Endothelial cell of umbilical vein (primary cell): ENCODE results near the gene CSF3. TPM values are rescaled to one million over a fixed set of nuclear protein-coding genes. Genes with fewer than 3 reads are reported as not detected.

ENCODE experiments used
- BruUV-seq: library from RNA; stranded (reverse); fragments of 400-500 nt; replicated peaks from 2 replicates; lab custom pipeline; 2021; lab: Mats Ljungman, UMichigan
- CTCF ChIA-PET: fragments of 300-600, 350-600 bp; sonication (Branson Sonifier 250); formaldehyde crosslinking; loops from one replicate; lab custom pipeline; 2021; ENCODE audit warnings: antibody characterized with exemption, inconsistent platforms; lab: Charles Lee
- POLR2A ChIA-PET: fragments of 300-600, 350-600 bp; sonication (Branson Sonifier 250); formaldehyde crosslinking; loops from one replicate; lab custom pipeline; 2021; ENCODE audit warnings: antibody characterized with exemption, inconsistent platforms; lab: Charles Lee
- DNase-seq: peaks from one replicate; pipeline ENCODE4 v3.0.0-alpha.2; 2011; ENCODE audit warnings: low read depth, low spot score
- FAIRE-seq: peaks from 2 replicates; lab custom pipeline; 2011; peaks lifted over from hg19 to GRCh38; lab: Jason Lieb, UNC
- H2AFZ ChIP-seq: 2 replicates; pipeline ENCODE4 v1.6.0; 2012; ENCODE audit warnings: low read depth, low read length, control low read depth, inconsistent platforms
- H3K27ac ChIP-seq: 2 replicates; pipeline ENCODE4 v1.5.1; 2011; ENCODE audit warnings: low read depth, mild to moderate bottlenecking, control low read depth, low read length, moderate library complexity; ENCODE audit not compliant: insufficient read depth
- H3K27me3 ChIP-seq, 2 experiments: 2 replicates each; pipeline versions ENCODE4 v1.6.0 to v1.6.1; 2011; ENCODE audit warnings: low read length in 2 of 2, mixed read lengths in 1 of 2; ENCODE audit not compliant: control insufficient read depth in 2 of 2, insufficient read depth in 2 of 2
- H3K36me3 ChIP-seq, 2 experiments: 2 replicates in 1 of 2; 3 replicates in 1 of 2; pipeline ENCODE4 v1.5.1; 2011; ENCODE audit warnings: low read length in 2 of 2, mild to moderate bottlenecking in 1 of 2, moderate library complexity in 1 of 2; ENCODE audit not compliant: control insufficient read depth in 2 of 2, insufficient read depth in 2 of 2; ENCODE audit errors: extremely low read depth in 1 of 2
- H3K4me1 ChIP-seq: 3 replicates; pipeline ENCODE4 v1.5.1; 2011; ENCODE audit warnings: mild to moderate bottlenecking, low read length; ENCODE audit not compliant: control insufficient read depth, insufficient read depth; ENCODE audit errors: extremely low read depth
- H3K4me2 ChIP-seq: 2 replicates; pipeline ENCODE4 v1.6.1; 2011; ENCODE audit warnings: low read length, control low read depth, mixed read lengths; ENCODE audit not compliant: insufficient read depth
- H3K4me3 ChIP-seq, 3 experiments: fragments of 200-600 bp in 1 of 3; sonication (generic), shearing (Covaris generic) in 1 of 3; replicated peaks in 1 of 3; 2 replicates each; pipeline ENCODE4 v1.5.1; 2011 to 2016; ENCODE audit warnings: control low read depth in 3 of 3, low read length in 3 of 3, mild to moderate bottlenecking in 2 of 3, inconsistent platforms in 1 of 3, low read depth in 1 of 3, moderate library complexity in 1 of 3; ENCODE audit not compliant: insufficient read depth in 1 of 3
- H3K79me2 ChIP-seq: 2 replicates; pipeline ENCODE4 v1.6.0; 2012; ENCODE audit warnings: low read length, inconsistent platforms; ENCODE audit not compliant: control insufficient read depth, insufficient read depth
- H3K9ac ChIP-seq: replicated peaks from 2 replicates; pipeline ENCODE3; 2011; ENCODE audit warnings: low read length, control low read depth; ENCODE audit not compliant: insufficient read depth; ENCODE audit errors: extremely low read depth
- H3K9me1 ChIP-seq: replicated peaks from 3 replicates; pipeline ENCODE4 v1.6.0; 2011; ENCODE audit warnings: mild to moderate bottlenecking, low read length; ENCODE audit not compliant: control insufficient read depth, insufficient read depth; ENCODE audit errors: extremely low read depth
- H3K9me3 ChIP-seq: replicated peaks from 2 replicates; pipeline ENCODE4 v1.5.1; 2012; ENCODE audit warnings: low read length, inconsistent platforms; ENCODE audit not compliant: control insufficient read depth, insufficient read depth
- H4K20me1 ChIP-seq: replicated peaks from 2 replicates; pipeline ENCODE3; 2011; ENCODE audit warnings: mild to moderate bottlenecking, low read length; ENCODE audit not compliant: control insufficient read depth, insufficient read depth; ENCODE audit errors: extremely low read depth
- FOS ChIP-seq: IDR thresholded peaks from 2 replicates; pipeline ENCODE4 v1.6.1; 2011; ENCODE audit warnings: mild to moderate bottlenecking, low read length, moderate library complexity, borderline replicate concordance; ENCODE audit not compliant: insufficient read depth
- JUN ChIP-seq: IDR thresholded peaks from 2 replicates; pipeline ENCODE4 v1.6.1; 2011; ENCODE audit warnings: borderline replicate concordance, low read depth; ENCODE audit not compliant: insufficient read length, insufficient read depth
- POLR2A ChIP-seq: IDR thresholded peaks from 2 replicates; pipeline ENCODE4 v1.6.1; 2012; ENCODE audit warnings: low read depth, mild to moderate bottlenecking, control low read depth, low read length
- POLR2AphosphoS5 ChIP-seq: IDR thresholded peaks from 2 replicates; pipeline ENCODE4 v1.6.1; 2012; ENCODE audit warnings: low read depth, mild to moderate bottlenecking, control low read depth, low read length, moderate library complexity; ENCODE audit not compliant: insufficient read depth
- dilution Hi-C: fragments of 300-500 bp; cut with MboI; formaldehyde crosslinking; loops from one replicate; pipeline ENCODE4 v1.15.0; 2019; ENCODE audit warnings: low sequenced_read_pairs; ENCODE audit not compliant: extremely low pct_ligation_motif_present
- intact Hi-C: fragments of 100-400 bp; cut with micrococcal nuclease; formaldehyde crosslinking; loops from one replicate; pipeline ENCODE4 v1.10.0; 2022
- polyA plus RNA-seq, 4 experiments: library from polyadenylated mRNA; depleted of rRNA in 3 of 4; stranded (reverse) in 3 of 4; unstranded in 1 of 4; fragments of >200 nt; gene quantifications; 2 replicates each; pipeline versions ENCODE4 v1.2.1 to v1.2.3, GENCODE V29; 2011 to 2012; ENCODE audit warnings: missing spikeins in 1 of 4
- total RNA-seq: library from RNA; stranded (reverse); gene quantifications from 2 replicates; pipeline ENCODE4 v1.2.3, GENCODE V29; 2021

Gene CSF3
- total and polyA plus RNA-seq, 2 donors (not counting 3 experiments of a cell fraction or from before 2014, with no cell fraction given), result 1.0 to 2.9 TPM

GRCh38 chr17:39997543-39997942 is 17.7 kb upstream of the CSF3 start:
- ChIA-PET CTCF (interaction anchor here (0.6 to 1.1 kb wide), 4 partner anchors 13 to 171 kb away, joined by 3 read pairs; partner anchors contain the start of gene PSMD3), POLR2A (no interaction called here)
- no peaks in the 10 kb centered on the region for H3K27me3 ChIP-seq
- no peaks in the 10 kb centered on the region for H3K79me2 ChIP-seq
- no peak overlapping the region for H3K27ac ChIP-seq
- no peaks in the 10 kb centered on the region for H4K20me1 ChIP-seq
- H3K36me3 ChIP-seq, result peaks cover under 1 to 47% of the 10 kb centered on the region in 2 experiments
- no peak overlapping the region for H3K9ac ChIP-seq
- no peak for FAIRE-seq
- H2AFZ ChIP-seq, result no peak overlapping the region
- no peak overlapping the region for H3K4me3 ChIP-seq
- no peaks in the 10 kb centered on the region for H3K9me1 ChIP-seq
- no peaks in the 10 kb centered on the region for H3K9me3 ChIP-seq
- no peaks in the 10 kb centered on the region for H3K4me1 ChIP-seq
- TF ChIP-seq POLR2A, result peak; percentile 30
- no peak for TF ChIP-seq JUN
- no peak for DNase-seq
- intact Hi-C loops, result no loop called here
- H3K4me2 ChIP-seq, result no peak overlapping the region
- BruUV-seq, result TSS peak; percentile 18
- dilution Hi-C loops, result no loop called here

GRCh38 chr17:39999067-39999466 is 16.2 kb upstream of the CSF3 start:
- ChIA-PET CTCF (interaction anchor here (0.6 to 1.4 kb wide), 2 partner anchors 126 to 251 kb away, joined by 3 read pairs; no protein-coding TSS in a partner anchor), POLR2A (no interaction called here)
- Histone ChIP-seq H3K9me1 (no peaks in the 10 kb centered on the region), H2AFZ (no peak overlapping the region), H3K4me2 (no peak overlapping the region), H3K9me3 (no peaks in the 10 kb centered on the region), H4K20me1 (no peaks in the 10 kb centered on the region), H3K4me3 (no peak overlapping the region), H3K79me2 (no peaks in the 10 kb centered on the region), H3K9ac (no peak overlapping the region), H3K27me3 (no peaks in the 10 kb centered on the region), H3K4me1 (no peaks in the 10 kb centered on the region), H3K36me3 (peaks cover 0 to 32% of the 10 kb centered on the region in 2 experiments), H3K27ac (no peak overlapping the region)
- BruUV-seq, result no TSS peak
- TF ChIP-seq FOS (no peak), POLR2AphosphoS5 (no peak), POLR2A (no peak)
- FAIRE-seq (no peak), DNase-seq (no peak)
- dilution Hi-C loops (no loop called here), intact Hi-C loops (no loop called here)
